Activated T-cell treated with anti-CD3 and anti-CD28 coated beads for 4 hours (primary cell): Measurements from ENCODE around the gene STARD5.
"Not testable (repeated sequence)": the region's sequence is repeated elsewhere in the genome, so short reads cannot be mapped to it uniquely, and the experiment has no call there.

ENCODE experiments used
- DNase-seq: peaks from one replicate; pipeline ENCODE4 v3.0.0-alpha.2; 2020

STARD5 gene

GRCh38 chr15:81323944-81324881 lies at the start of gene STARD5:
TSS of gene STARD5 (minus strand) at chr15:81324141. CDS start at chr15:81324099, 42 bp downstream.
- peak; percentile 92 for DNase-seq

- DNase-seq = no peak
These were observed 49.2 kb upstream of the STARD5 start for GRCh38 chr15:81373176-81373575.

GRCh38 chr15:81372575-81372974 lies 48.6 kb upstream of the STARD5 start:
- DNase-seq = no peak

GRCh38 chr15:81363718-81364500 lies 40.0 kb upstream of the STARD5 start:
- no peak for DNase-seq

GRCh38 chr15:81363276-81363675 lies 39.3 kb upstream of the STARD5 start:
- DNase-seq = no peak

GRCh38 chr15:81362790-81363189 lies 38.8 kb upstream of the STARD5 start:
- DNase-seq = no peak

- DNase-seq = no peak
These were observed 38.0 kb upstream of the STARD5 start for GRCh38 chr15:81361891-81362290.

GRCh38 chr15:81360491-81360890 lies 36.5 kb upstream of the STARD5 start:
- no peak for DNase-seq

- DNase-seq = no peak
These were observed 34.3 kb upstream of the STARD5 start for GRCh38 chr15:81358248-81358647.

- no peak for DNase-seq
These were observed 33.3 kb upstream of the STARD5 start for GRCh38 chr15:81357180-81357686.

- DNase-seq = no peak
These were observed 32.3 kb upstream of the STARD5 start for GRCh38 chr15:81356252-81356651.

GRCh38 chr15:81351651-81352050 lies 27.7 kb upstream of the STARD5 start:
- DNase-seq = no peak

- no peak for DNase-seq
These were observed 25.3 kb upstream of the STARD5 start for GRCh38 chr15:81349271-81349670.

GRCh38 chr15:81348691-81349090 lies 24.8 kb upstream of the STARD5 start:
- DNase-seq = not testable (repeated sequence)

- no peak for DNase-seq
These were observed 24.0 kb upstream of the STARD5 start for GRCh38 chr15:81347910-81348309.

- no peak for DNase-seq
These were observed 22.7 kb upstream of the STARD5 start for GRCh38 chr15:81346611-81347010.

GRCh38 chr15:81343371-81343770 lies 19.4 kb upstream of the STARD5 start:
- DNase-seq = no peak

GRCh38 chr15:81341351-81341750 lies 17.4 kb upstream of the STARD5 start:
- DNase-seq = no peak

- no peak for DNase-seq
These were observed 15.9 kb upstream of the STARD5 start for GRCh38 chr15:81339851-81340250.

- no peak for DNase-seq
These were observed 15.4 kb upstream of the STARD5 start for GRCh38 chr15:81339321-81339720.

GRCh38 chr15:81338170-81339007 lies 14.4 kb upstream of the STARD5 start:
- no peak for DNase-seq

GRCh38 chr15:81337713-81338157 lies 13.8 kb upstream of the STARD5 start:
- DNase-seq = no peak

- DNase-seq = no peak
These were observed 13.3 kb upstream of the STARD5 start for GRCh38 chr15:81337241-81337640.
